ENCODE data around the gene ARMC2. TPM values are rescaled to one million over a fixed set of nuclear protein-coding genes. Genes with fewer than 3 reads are reported as not detected.
"Not testable (repeated sequence)": the region's sequence is repeated elsewhere in the genome, so short reads cannot be mapped to it uniquely, and the experiment has no call there.

The ARMC2 gene
- total RNA-seq, 1 donor from 2014 or later = 1.1 TPM

DNA sequence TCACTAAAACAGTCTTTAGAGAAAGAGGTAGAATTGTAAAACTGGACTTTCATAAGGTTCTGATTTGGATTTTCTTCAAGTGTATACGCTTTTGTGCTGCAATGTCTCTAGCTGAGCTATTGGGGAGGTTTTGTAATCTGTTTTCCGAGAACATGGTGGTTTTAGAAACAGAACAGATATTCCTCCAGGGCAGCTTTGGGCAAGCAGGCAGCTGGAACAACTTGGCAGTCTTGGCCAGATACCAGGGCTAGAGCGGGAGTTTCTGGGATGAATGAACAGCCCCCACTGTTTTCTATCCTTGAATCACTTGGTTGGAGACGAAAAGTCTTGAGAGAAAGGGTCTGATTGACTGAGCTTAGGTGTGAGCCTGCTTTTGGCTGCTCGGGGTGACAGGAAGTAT lies 17.1 kb upstream of the ARMC2 start:
- no peak for DNase-seq (ENCODE audit: extremely low read depth, low read depth, low spot score)

DNA sequence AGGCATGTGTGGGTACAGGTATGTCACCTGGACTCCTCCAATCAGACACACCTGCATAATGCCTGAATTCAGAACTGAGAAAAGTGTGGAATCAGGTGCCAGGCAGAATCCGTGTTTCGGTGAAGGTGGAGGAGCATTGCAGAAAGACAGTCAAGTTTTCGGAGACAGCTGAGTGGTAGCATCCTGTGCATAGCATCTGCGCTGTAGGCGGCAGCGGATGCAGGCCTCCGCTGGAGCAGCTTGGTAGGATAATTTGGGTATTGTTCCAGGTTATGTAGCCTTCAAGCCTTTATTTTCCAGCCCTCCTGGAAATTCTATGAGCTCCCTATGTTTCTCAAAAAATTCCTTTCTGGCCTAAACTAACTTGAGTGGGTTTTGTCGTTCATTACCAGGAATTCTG lies 15.5 kb upstream of the ARMC2 start:
- DNase-seq (ENCODE audit: extremely low read depth, low read depth, low spot score) = no peak

GRCh38 chr6:108835218-108835850 lies 12.9 kb upstream of the ARMC2 start:
- DNase-seq (ENCODE audit: extremely low read depth, low read depth, low spot score) = peak; percentile 41

- DNase-seq (ENCODE audit: extremely low read depth, low read depth, low spot score) = no peak
These were observed 12.2 kb upstream of the ARMC2 start for GRCh38 chr6:108836061-108836460.

DNA sequence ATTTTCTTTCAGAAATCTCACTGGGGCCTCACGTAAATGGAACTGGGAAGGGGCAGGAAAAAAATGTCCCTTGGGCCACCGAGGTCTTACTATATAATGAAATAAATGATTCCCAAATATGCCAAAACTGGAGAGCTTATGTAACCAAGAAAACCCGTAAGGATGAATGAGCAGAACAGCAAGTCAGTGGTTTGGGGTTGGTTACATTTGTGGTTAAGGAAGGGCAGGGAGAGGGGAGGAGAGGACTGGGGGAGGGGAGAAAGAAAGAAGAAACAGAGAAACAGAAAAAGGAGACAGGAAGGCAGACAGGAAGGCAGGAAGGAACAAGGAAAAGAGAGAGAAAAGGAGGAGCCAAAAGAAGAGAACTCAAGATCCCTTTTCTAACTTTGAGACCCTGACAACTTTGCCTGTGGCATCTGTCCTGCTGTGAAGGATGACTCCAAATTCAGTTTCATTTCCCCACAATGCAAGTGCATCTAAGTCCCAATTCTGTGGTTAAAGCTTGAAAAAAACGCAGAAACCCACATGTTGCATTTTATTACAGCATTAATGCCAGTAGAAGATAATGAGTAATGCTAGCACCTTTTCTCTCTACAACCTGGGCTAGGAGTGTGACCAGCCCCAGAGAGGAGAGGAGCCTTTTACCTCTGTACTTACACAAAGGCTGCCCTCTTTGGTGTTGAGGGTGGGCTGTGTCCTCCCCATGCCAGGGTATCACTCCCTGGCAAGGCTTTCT lies 10.8 kb upstream of the ARMC2 start:
- no peak for DNase-seq (ENCODE audit: extremely low read depth, low read depth, low spot score)

GRCh38 chr6:108838101-108838717 lies 10.0 kb upstream of the ARMC2 start:
- no peak for DNase-seq (ENCODE audit: extremely low read depth, low read depth, low spot score)

DNA sequence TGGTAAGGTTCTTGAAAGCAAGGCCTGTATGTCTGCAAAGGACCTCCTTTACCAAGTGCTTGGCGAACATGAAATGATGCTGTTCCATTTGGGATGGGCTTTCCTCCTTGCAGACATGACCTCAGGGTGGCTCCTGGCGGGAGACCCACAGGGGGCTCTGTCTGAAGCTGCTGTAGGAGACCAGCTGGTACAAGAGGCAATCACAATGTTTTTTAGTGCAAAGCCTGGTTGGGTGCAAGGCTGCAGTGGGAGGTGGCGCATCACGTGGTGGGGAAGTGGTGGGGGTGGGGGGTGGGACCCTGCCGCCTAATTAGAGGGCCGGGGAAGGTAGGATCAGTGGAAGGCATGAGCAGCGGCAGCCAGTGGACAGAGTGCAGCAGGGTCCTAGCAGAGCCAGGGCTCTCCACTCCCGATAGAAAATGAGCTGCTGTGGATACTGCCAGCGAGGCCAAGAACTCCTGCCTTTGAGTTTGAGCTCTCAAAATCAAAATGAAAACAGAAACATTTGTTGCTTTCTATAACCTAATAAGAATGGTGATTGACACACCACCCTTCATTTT lies 9.1 kb upstream of the ARMC2 start:
- DNase-seq (ENCODE audit: extremely low read depth, low read depth, low spot score) = no peak

- DNase-seq (ENCODE audit: extremely low read depth, low read depth, low spot score) = no peak
These were observed 7.3 kb upstream of the ARMC2 start for GRCh38 chr6:108840919-108841318.

GRCh38 chr6:108841377-108841855 lies 6.8 kb upstream of the ARMC2 start:
- DNase-seq (ENCODE audit: extremely low read depth, low read depth, low spot score) = no peak

GRCh38 chr6:108844135-108844534 lies 4.1 kb upstream of the ARMC2 start:
- DNase-seq (ENCODE audit: extremely low read depth, low read depth, low spot score) = no peak

DNA sequence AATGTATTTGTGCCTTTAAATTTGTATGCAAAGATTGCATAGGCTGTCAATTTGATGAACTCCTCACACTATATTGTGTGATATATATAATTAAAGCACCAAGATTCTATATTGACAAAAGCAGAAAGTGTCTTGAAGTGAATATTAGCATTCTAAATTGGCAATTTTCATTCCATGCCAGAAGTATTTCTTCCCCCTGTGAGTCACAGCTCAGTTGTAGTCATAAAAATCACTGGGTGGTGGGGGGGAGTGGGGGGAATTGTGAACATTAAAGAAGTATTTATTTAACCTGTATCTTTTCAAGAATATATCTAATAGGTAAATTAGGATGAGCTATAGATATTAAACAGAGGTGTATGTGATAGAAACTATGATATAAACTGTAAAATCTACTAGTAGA lies 3.1 kb upstream of the ARMC2 start:
- DNase-seq (ENCODE audit: extremely low read depth, low read depth, low spot score) = no peak

GRCh38 chr6:108846101-108846500 lies 2.1 kb upstream of the ARMC2 start:
- no peak for DNase-seq (ENCODE audit: extremely low read depth, low read depth, low spot score)

DNA sequence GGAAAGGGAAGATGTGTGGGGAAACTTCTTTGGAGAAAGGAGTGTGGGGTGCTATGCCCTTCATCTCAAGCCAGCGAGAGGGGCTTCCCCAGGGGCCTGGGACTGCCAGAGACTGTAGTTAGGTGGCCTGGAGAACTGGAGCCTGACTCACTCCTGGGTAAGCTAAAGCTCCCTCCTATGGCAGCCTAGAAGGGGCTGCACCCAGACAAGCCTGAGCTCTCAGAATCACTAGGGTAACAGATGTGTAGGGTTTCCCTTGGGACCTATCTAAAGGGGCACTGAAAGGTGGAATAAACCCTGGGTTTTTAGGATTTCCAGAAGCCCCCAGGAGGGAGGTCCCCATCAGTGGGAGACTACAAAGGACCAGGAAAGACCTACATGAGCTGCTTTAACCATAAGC lies 1.6 kb upstream of the ARMC2 start:
- no peak for DNase-seq (ENCODE audit: extremely low read depth, low read depth, low spot score)

GRCh38 chr6:108847738-108848115 lies 495 bp upstream of the ARMC2 start:
- DNase-seq (ENCODE audit: extremely low read depth, low read depth, low spot score) = no peak

DNA sequence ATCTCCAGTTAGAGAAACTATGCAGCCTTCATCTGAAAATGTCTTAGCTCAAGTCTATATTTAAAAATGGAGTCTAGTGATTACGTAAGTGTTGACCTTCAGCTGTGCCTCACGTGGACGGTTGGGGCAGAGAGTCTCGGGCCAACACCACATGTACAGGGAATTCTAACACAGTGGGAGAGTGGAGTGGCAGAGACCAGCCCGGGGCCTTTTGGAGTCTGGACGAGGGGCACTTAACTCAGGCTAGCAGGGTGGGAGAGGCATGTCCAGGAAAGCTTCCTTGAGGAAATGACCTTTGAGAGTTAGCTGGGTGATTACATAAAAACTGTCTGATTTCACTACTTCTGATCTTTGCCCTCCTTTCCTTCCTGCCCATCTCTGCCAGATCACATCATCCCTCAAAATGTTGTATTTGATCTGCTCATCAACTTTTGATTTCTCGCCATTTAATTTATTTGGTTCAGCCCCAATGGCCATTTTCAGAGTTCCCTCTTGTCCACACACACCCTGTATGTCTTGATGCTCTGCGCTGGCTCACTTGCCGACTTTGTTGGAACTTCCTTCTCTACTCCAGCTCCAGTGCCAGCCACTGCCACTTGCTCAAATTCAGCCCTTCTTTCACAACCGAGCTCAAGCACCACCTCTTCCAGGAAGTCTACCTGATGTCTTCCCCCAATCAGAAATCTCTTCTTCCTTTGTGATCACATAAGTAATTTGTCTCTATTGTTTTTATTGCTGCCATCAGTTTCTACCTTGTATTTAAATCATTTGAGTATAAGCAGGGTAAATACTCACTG lies 2.6 kb downstream of the ARMC2 start:
- DNase-seq (ENCODE audit: extremely low read depth, low read depth, low spot score) = no peak

GRCh38 chr6:108851756-108852155 lies 3.5 kb downstream of the ARMC2 start:
- no peak for DNase-seq (ENCODE audit: extremely low read depth, low read depth, low spot score)

- DNase-seq (ENCODE audit: extremely low read depth, low read depth, low spot score) = no peak
These were observed 4.9 kb downstream of the ARMC2 start for GRCh38 chr6:108853077-108853476.

DNA sequence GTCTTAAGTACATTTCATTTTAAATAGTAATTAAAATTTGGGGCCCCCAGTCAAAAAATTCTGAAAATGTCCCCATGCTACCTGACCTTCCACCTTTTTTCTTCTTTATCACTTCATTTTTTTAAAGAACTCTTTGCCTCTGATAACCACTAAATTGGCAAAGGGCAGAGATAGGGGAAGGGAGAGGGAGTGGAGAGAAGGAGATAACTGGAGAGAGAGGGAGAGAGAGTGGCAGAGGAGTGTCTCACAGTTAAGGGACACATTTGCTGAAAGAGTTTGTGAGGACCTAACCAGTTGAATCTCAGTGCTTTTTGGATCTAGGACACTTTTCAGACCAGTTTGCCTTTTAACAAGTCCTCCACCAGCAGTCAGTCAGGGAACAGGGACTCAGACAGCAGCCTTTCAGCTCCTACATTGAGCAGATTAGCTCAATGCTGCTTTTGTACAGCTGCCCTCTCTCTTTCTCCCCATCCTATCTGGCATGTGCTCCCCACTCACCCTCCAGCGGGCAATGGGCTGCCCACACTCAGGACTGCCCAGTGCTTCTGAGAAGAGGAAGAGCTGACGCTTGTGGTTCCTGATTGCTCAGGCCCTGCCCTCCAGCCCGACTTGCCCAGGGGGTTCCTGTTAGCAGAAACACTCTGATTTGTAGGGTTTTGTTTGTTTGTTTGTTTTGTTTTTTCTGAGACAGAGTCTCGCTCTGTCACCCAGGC lies 14.4 kb downstream of the ARMC2 start:
- no peak for DNase-seq (ENCODE audit: extremely low read depth, low read depth, low spot score)

DNA sequence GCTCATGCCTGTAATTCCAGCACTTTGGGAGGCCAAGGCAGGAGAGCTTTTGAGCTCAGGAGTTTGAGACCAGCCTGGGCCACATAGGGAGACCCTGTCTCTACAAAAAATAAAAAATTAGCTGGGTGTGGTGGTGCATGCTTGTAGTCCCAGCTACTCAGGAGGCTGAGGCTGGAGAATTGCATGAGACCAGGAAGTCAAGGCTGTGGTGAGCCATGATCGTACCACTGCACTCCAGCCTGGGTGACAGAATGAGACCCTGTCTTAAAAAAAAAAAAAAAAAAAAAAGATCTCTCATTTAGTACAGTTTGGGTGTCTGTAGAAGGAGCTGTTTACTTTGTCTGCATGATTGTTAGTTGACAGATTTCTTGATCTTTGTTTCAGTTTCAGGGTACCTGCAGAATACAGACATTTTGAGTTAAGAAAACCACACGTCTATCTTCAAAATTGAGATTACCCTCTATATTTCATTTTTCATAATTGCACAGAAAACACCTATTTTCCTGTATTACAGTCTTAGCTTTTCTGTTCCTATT lies 17.6 kb downstream of the ARMC2 start:
- not testable (repeated sequence) for DNase-seq (ENCODE audit: extremely low read depth, low read depth, low spot score)

DNA sequence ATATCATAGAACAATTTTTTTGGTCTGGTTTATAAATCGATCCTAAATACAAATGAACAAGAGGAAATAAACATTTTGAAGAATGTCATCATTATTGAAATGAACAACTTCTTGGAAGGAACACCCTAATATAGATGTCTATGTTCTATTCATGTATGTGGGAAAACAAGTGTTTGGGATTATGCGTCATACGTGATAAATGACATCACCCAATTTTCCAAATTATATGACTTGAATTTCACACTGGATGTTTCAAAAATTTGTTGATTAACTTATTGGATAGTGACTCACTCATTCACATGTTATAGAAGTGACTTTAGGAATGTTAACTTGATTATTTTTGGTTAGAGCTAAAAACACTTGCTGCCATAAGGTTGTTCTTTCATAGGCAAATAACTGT lies 18.6 kb downstream of the ARMC2 start:
- no peak for DNase-seq (ENCODE audit: extremely low read depth, low read depth, low spot score)

Data from glomerular endothelial cell (primary cell).